GM10847 (cell line): ENCODE measurements around the gene FAM131A.

Experiments used
- POLR2A ChIP-seq: IDR thresholded peaks from 2 replicates; pipeline ENCODE4 v1.6.1; 2011; ENCODE audit not compliant: insufficient read length; ENCODE audit errors: extremely low read depth

The FAM131A gene, protein sequence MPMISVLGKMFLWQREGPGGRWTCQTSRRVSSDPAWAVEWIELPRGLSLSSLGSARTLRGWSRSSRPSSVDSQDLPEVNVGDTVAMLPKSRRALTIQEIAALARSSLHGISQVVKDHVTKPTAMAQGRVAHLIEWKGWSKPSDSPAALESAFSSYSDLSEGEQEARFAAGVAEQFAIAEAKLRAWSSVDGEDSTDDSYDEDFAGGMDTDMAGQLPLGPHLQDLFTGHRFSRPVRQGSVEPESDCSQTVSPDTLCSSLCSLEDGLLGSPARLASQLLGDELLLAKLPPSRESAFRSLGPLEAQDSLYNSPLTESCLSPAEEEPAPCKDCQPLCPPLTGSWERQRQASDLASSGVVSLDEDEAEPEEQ

DNA sequence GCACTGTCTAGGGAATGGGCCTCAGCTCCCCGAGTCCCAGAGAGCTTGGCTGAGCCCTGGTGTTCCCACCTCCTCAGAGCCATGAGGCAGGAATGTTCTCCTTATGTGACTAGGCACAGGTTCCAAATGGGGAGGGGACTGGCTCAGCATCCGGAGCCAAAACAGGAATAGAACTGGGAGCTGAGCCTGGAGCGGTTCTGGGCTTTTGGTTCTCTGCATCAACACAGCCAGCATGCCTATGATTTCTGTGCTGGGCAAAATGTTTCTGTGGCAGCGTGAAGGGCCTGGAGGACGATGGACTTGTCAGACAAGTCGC is at the start of gene FAM131A:
FAM131A (plus strand) TSS at position 202 of the 316 bp plus-strand sequence; CDS start at position 233, 31 bp downstream.
- TF ChIP-seq POLR2A: no peak

DNA sequence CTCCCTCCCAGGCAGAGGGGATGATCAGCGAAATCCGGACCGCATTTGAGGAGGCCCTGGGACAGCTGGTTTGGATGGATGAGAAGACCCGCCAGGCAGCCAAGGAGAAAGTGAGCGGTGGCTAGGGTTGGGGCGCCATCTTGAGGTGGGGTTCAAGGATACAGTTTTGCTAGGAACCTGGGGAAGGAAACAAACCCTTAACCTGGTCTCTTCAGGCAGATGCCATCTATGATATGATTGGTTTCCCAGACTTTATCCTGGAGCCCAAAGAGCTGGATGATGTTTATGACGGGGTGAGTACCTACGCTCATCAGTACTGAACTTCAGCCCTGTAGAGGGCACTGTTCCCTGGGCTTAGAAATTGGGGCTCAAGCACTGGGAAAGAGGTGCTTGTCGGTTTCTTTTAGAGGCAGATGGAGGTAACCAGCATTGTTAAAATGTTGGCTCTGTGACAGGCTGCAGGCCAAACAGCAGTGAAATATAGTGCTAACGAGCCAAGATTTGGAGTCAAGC is 47.9 kb upstream of the FAM131A start:
- TF ChIP-seq POLR2A: no peak

DNA sequence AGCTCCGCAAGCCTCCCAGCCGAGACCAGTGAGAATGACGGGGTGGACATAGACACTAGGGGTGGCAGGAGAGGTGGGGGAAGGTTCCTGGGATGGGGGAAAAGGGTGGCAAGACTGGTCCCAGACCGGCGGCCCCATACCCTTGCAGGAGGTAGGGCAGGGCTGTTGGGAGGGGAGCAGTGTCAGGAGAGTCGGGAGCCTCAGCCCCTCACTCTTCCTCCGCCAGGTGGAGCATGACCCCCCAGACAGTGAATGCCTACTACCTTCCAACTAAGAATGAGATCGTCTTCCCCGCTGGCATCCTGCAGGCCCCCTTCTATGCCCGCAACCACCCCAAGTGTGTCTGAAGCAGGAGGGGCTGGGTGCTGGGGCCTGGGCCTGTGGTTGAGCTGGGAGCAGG is 47.1 kb upstream of the FAM131A start:
- no peak for TF ChIP-seq POLR2A

DNA sequence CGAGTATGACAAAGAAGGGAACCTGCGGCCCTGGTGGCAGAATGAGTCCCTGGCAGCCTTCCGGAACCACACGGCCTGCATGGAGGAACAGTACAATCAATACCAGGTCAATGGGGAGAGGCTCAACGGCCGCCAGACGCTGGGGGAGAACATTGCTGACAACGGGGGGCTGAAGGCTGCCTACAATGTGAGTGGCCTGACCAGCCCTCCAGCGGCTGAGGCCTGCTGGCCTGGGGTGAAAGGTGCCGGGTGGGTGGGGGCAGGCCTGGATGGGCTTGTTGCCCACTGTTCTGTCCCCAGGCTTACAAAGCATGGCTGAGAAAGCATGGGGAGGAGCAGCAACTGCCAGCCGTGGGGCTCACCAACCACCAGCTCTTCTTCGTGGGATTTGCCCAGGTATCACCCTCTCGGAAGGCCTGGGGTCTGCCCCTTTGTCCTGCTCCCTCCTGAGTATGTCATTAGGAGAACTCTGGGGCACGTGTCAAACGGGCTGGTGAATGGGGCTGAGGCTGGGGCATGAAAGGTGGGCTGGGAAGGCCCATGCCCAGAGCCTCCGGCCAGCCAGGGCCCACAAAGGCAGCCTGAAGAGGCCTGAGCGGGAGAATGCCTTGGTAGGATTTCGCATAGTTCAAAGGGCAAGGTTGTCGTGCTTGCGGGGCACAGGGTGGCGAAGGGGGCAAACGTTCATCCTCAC is 46.2 kb upstream of the FAM131A start:
- no peak for TF ChIP-seq POLR2A

DNA sequence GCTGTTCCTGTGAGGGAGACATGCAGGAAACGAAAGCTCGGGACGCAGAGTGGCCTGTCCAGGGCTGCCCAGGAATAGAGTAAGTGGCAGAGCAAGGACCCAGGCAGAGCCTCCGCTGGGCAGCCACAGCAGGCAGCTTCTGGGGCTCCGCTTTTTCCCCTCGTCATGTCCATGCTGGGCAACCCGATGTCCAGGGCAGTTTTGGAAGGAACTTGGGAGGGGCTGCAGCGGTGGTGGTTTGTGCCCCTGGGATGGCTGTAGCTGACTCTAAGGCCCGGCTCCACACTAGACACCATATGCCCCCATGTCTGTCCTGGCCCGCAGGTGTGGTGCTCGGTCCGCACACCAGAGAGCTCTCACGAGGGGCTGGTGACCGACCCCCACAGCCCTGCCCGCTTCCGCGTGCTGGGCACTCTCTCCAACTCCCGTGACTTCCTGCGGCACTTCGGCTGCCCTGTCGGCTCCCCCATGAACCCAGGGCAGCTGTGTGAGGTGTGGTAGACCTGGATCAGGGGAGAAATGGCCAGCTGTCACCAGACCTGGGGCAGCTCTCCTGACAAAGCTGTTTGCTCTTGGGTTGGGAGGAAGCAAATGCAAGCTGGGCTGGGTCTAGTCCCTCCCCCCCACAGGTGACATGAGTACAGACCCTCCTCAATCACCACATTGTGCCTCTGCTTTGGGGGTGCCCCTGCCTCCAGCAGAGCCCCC is 45.5 kb upstream of the FAM131A start:
- no peak for TF ChIP-seq POLR2A

DNA sequence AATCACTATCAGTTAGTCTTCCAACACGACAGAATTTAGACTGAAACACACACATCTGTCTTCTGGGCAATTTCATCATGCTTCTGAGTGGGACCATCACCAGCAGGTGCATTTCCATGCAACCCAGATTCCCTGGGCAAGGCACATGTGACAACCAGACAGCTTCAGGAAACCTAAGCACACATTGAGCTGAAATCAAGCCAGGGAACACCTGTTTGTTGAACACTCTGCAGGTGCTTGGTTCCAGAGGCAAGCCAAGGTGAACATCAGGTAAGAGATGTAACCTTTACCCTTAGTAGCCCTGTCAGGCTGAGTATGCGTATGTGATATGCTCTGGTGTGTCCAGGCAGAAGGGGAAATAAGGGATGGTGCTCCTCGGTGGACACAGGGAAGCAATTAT is 41.6 kb upstream of the FAM131A start:
- TF ChIP-seq POLR2A: no peak

DNA sequence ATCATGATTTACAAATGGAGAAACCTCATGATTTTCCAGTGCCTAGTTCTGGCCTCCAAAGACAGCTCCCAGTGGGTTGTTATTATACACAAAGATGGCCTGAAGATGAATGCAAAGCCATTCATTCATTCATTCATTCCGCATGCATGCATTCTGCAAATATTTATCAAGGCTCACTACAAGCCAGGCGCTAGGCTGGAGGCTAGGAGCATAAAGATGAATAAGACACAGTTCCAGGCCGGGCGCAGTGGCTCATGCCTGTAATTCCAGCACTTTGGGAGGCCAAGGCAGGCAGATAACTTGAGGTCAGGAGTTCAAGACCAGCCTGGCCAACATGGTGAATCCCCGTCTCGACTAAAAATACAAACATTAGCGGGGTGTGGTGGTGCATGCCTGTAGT is 40.8 kb upstream of the FAM131A start:
- TF ChIP-seq POLR2A: no peak

DNA sequence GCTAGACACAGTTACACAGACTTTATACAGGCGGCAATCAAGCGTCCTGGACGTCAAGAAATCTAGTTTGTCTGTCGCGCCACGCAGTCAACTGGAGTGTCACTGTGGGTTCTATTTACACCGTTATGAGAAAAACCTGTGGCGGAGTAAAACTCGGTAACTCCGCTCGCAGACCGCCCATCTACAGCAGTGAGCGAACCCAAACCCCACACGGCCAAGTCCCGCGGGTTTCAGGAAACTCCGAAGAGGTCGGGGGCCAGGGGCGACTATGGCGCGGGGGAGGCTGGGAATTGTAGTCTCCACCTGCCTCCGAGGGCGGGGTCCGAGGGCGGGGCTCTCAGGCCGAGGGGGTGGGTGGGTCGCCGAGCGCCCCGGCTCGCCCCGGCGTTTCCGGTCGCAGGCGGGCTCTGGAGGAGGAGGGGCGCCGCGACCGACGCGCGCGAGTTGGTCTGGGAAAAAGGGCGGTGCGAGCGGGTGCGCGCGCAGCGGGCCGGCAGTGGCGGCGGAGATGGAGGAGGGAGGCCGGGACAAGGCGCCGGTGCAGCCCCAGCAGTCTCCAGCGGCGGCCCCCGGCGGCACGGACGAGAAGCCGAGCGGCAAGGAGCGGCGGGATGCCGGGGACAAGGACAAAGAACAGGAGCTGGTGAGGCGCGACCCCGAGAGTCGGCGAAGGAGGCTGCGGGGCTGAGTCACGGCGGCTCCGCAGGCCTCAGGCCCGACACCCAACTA is 38.5 kb upstream of the FAM131A start, which contains the start of gene PSMD2:
PSMD2 (plus strand) TSS at position 483 of the 729 bp plus-strand sequence; CDS start at position 509, 26 bp downstream.
- TF ChIP-seq POLR2A: peak; percentile 73

DNA sequence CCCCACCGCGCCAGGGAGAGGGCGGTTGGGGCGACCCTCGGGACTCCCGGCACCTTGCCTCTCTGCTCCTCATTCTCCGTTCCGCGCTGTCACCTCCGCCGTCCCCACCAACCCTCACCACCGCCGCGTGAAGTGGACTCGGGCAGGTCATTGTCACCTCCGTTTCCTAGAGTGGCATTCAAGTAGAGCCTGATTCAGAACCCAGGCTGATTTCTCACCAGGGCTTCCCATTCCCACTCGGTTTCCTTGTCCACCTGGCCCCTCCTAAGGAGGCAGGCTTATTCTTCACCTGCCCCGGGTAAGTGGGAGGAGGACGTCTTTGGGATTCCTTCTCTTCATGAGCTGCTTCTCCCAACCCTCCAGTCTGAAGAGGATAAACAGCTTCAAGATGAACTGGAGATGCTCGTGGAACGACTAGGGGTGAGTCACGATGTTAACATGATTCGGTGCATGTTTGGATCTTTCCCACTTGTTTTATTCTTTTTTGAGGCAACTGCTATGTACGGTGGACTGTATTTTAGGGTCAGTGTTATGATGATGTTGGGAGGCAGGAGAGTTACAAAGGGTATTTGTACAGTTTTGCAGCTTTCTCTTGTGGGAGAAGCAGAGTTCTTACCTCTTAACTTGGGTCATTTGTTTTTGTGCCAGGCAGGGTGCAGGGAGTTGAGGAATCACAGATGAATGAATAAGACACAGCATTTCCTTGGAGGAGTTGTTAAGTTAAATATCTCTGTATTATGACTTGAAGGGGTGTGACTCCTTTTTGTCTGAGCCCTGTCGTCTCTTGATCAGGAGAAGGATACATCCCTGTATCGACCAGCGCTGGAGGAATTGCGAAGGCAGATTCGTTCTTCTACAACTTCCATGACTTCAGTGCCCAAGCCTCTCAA is 37.7 kb upstream of the FAM131A start:
- TF ChIP-seq POLR2A: no peak

DNA sequence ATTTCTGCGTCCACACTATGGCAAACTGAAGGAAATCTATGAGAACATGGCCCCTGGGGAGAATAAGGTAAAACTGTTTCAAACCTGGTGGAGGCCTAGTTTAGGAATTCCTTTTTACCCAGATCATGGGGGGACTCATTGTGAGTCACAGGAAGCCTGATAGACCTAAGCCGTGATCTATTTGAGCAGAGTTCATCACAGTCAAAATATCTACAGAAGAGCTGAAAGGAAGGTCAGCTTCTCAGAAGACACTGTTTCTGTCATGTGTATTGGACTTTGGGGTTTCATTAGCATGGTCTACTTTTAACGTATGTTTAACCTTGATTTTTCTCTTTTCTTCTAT is 37.1 kb upstream of the FAM131A start:
- TF ChIP-seq POLR2A: no peak

DNA sequence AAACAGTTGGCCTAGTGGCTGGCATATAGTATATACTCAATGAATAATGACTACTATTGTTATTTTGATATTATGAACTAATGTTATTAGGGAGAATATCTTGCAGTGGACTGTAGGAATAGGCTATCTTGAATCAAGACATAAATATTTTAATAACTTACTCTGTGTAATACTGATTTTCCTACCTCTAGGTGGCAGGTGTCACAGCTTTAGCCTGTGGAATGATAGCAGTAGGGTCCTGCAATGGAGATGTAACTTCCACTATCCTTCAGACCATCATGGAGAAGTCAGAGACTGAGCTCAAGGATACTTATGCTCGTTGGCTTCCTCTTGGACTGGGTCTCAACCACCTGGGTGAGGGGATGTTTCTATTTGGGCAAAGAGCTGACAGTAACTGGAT is 31.8 kb upstream of the FAM131A start:
- no peak for TF ChIP-seq POLR2A

DNA sequence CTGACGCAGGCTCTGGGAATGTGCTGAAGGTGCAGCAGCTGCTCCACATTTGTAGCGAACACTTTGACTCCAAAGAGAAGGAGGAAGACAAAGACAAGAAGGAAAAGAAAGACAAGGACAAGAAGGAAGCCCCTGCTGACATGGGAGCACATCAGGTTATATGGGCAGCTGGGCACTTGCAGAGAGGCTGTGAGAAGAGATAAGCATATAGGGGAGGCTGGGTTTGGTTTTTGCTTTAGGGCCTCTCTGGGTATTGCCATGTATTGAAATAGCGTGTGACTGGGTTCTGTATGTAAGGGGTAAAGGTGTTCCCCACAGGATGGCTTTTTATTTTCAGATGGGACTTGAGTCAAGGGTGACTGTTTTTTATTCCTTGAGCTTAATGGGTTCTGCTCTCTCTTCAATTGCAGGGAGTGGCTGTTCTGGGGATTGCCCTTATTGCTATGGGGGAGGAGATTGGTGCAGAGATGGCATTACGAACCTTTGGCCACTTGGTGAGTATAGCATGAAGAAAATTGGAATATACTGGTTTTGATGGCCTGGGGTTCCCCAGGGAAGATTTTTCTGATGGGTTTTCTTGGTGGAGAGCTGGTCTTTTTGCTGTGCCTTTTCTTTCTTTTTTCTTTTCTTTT is 30.9 kb upstream of the FAM131A start:
- TF ChIP-seq POLR2A: no peak

DNA sequence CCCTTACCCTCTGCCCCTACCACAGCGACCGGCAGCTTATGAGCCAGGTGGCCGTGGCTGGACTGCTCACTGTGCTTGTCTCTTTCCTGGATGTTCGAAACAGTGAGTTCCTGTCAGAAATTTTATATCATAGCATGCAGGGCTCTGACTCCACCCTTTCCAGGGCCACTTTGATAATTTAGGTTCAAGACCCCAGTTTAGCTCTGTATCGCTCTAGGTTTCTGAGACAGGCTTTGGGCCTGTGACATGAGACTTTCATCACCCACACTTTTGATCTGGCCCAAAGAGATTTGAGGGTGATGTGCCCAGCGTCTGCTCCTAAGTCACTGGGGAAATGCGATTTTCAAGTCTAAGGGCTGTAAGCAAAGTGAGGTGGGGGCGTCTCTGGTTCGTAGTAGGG is 29.5 kb upstream of the FAM131A start:
- TF ChIP-seq POLR2A: no peak

DNA sequence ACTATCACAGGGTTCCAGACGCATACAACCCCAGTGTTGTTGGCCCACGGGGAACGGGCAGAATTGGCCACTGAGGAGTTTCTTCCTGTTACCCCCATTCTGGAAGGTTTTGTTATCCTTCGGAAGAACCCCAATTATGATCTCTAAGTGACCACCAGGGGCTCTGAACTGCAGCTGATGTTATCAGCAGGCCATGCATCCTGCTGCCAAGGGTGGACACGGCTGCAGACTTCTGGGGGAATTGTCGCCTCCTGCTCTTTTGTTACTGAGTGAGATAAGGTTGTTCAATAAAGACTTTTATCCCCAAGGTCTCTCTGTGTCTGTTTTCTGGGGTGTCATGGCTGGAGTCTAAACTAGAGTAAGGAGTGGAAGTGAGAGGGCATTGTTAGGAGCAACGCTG is 28.7 kb upstream of the FAM131A start:
- no peak for TF ChIP-seq POLR2A
